ENCODE measurements around the gene HACD2.
A peak's percentile ranks its signal among the peaks of the same experiment; 100 is the strongest.

DNA sequence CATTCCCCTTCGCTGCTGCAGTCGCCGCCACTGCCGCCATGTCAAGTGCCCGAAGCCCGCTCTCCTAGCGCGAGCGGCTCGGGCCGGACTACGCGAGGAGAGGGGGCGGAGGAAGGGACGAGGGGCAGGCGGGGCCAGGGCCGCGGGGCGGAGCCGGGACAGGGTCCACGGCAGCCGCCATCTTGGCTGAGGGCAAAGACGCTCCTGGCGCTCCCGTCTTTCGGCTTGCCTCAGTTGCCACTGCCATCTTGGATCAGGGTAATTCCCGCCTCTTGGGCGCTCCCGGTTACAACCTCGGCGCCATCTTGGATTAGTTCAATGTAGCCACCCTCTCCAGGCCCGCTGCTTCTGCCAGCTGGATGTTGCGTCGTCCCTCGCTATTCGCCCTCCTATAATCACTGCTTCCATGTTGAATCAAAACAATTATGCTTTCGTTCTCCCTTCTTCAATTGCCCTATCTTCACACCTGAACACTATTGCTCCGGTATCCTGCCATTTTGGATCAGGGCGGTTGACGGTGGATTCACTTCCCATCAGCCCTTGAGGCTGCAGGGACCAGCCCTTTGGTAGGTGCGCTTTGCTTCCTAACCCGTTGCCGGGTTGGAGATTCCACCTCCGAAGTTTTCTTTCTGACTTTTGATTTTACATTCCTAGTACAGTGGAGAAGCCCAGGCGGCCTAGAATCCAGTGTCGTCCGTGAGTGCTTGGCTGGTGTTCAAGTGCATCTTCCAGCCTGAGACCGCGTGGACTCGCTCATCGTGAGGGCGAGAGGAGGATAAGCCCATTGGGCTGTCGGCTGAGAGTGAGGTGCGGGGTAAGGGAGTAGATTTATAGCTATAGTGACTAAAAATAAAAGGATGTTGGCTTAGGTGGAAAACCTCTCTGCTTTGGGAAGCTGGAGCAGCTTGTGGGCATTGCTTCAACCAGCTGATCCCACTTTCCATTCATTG is at the start of gene HACD2:
- TF ChIP-seq EP300 (IDR thresholded peaks at IDR 0.05; ENCODE audit: low read depth) (no peak), POLR2A (IDR thresholded peaks at IDR 0.05) (peak; percentile 96)
- TF ChIP-seq, protein P1, sequence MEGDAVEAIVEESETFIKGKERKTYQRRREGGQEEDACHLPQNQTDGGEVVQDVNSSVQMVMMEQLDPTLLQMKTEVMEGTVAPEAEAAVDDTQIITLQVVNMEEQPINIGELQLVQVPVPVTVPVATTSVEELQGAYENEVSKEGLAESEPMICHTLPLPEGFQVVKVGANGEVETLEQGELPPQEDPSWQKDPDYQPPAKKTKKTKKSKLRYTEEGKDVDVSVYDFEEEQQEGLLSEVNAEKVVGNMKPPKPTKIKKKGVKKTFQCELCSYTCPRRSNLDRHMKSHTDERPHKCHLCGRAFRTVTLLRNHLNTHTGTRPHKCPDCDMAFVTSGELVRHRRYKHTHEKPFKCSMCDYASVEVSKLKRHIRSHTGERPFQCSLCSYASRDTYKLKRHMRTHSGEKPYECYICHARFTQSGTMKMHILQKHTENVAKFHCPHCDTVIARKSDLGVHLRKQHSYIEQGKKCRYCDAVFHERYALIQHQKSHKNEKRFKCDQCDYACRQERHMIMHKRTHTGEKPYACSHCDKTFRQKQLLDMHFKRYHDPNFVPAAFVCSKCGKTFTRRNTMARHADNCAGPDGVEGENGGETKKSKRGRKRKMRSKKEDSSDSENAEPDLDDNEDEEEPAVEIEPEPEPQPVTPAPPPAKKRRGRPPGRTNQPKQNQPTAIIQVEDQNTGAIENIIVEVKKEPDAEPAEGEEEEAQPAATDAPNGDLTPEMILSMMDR (IDR thresholded peaks at IDR 0.05) = peak in 1 of 5 experiments; percentile 3
